ENCODE data around the gene SLC2A1.

SLC2A1 gene

DNA sequence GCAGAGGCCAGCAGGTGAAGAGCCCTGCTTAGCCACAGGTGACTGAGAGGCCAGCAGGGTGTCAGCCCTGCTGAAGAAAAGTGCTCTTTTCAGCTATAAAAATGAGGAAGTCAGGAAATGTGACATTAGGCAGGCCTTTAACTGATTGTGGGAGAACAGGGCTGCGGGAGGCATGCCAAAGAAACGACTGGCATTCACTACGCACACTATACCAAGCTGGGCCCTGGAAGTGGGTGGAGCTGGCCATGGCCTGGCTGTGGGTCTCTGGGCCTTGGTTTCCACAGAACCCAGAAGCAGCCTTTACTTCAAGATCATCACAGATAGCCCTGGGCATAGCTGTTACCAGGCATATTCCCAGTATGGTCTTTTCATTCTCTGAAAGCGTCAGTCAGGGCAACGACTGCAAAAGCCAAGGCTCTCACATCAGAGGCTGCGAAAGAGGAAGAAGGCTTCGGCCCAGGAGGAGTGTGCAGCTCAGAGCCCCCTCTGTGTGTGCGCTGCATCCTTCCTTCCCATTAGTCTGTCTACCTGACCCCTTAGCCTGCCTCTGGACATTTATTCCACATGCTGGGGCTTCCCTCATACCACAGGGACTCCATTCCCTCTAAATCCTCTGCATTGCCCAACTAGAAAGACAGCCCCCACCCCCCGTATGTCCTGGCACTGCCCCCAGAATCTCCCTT, 14.3 kb downstream of the SLC2A1 start:
- peaks cover 57% of the 10 kb centered on the region for H3K36me3 Mint-ChIP-seq (ENCODE audit: low read depth)
- no peak for ATAC-seq

DNA sequence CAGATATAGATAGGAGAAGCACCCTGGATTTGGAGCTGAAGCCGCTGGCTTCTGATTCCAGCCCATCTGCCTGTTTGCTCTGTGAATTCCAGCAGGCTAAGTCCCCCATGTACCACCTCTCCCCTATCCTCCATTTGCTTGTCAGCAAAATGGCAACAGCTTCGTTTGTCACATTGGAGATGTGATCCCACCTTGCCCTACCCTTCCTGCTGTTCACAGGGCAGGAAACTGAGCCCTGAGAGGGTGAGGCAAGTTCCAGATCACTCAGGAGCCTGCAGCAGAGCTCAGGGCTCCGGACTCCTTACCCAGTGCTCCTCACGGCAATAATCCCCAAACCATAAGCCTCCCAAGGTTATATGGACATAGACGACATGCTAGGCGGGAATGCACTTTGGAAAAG, 14.9 kb downstream of the SLC2A1 start:
- no peak for ATAC-seq
- Mint-ChIP-seq H3K4me3 (no peak overlapping the region), H3K9me3 (no peaks in the 10 kb centered on the region), H3K27ac (peak overlapping the region; percentile 76), H3K36me3 (ENCODE audit: low read depth) (peaks cover 57% of the 10 kb centered on the region), H3K27me3 (no peaks in the 10 kb centered on the region), H3K4me1 (peaks cover 97% of the 10 kb centered on the region)
- no peak for DNase-seq

More for the DNA sequence above, 14.3 kb downstream of the SLC2A1 start:
- Mint-ChIP-seq H3K9me3 (no peaks in the 10 kb centered on the region), H3K4me3 (no peak overlapping the region), H3K27me3 (no peaks in the 10 kb centered on the region), H3K4me1 (peaks cover 96% of the 10 kb centered on the region), H3K27ac (peak overlapping the region; percentile 76)
- no peak for DNase-seq

- H3K27me3 Mint-ChIP-seq = no peaks in the 10 kb centered on the region
- no peaks in the 10 kb centered on the region for H3K9me3 Mint-ChIP-seq
- DNase-seq (no peak), ATAC-seq (peak; percentile 35)
- H3K27ac Mint-ChIP-seq = peak overlapping the region; percentile 59
- H3K4me3 Mint-ChIP-seq = no peak overlapping the region
- H3K4me1 Mint-ChIP-seq = peaks cover 99% of the 10 kb centered on the region
- H3K36me3 Mint-ChIP-seq (ENCODE audit: low read depth) = peaks cover 63% of the 10 kb centered on the region
Measured at GRCh38 chr1:42943166-42943565, 15.5 kb downstream of the SLC2A1 start.

GRCh38 chr1:42942444-42942843, 16.2 kb downstream of the SLC2A1 start:
- H3K4me1 Mint-ChIP-seq = peaks cover 99% of the 10 kb centered on the region
- H3K9me3 Mint-ChIP-seq = no peaks in the 10 kb centered on the region
- no peaks in the 10 kb centered on the region for H3K27me3 Mint-ChIP-seq
- ATAC-seq = no peak
- peaks cover 62% of the 10 kb centered on the region for H3K36me3 Mint-ChIP-seq (ENCODE audit: low read depth)
- H3K4me3 Mint-ChIP-seq = no peak overlapping the region
- peak overlapping the region; percentile 66 for H3K27ac Mint-ChIP-seq
- DNase-seq = no peak

DNA sequence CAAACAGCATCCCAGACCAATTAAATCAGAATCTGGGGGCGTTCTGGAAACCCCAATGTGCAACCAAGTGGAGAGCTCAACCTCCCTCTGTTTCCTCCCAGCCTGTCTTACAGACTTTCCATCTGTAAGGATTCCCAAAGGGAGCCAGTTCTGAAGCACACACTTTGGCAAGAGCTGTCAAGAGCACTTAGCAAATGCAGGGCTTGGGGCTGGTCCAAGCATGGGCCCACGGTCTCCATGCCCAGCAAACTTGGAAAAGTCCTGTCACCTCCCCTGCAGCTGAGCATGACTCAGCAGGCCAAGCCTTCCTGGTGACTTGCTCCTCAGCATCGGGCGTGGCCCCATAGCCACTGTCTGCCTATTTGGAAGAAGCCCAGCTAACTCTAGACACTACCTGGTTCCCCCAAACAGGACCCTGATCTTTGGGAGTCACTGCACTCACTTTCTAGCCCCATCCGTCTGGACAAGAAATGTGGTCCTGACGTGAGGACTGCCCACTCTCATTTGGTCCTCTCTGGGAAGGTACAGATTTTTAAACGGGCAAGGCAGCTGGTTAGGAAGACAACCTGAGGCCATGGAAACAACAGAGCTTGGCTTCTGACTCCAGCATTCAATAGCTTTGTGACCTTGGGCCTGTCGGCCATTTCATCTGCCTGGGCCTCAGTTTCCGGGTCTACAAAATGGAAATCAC, 16.9 kb downstream of the SLC2A1 start:
- H3K9me3 Mint-ChIP-seq = no peaks in the 10 kb centered on the region
- DNase-seq = no peak
- H3K4me3 Mint-ChIP-seq = no peak overlapping the region
- ATAC-seq = peak; percentile 31
- peaks cover 64% of the 10 kb centered on the region for H3K36me3 Mint-ChIP-seq (ENCODE audit: low read depth)
- peaks cover 99% of the 10 kb centered on the region for H3K4me1 Mint-ChIP-seq
- peak overlapping the region; percentile 69 for H3K27ac Mint-ChIP-seq
- no peaks in the 10 kb centered on the region for H3K27me3 Mint-ChIP-seq

DNA sequence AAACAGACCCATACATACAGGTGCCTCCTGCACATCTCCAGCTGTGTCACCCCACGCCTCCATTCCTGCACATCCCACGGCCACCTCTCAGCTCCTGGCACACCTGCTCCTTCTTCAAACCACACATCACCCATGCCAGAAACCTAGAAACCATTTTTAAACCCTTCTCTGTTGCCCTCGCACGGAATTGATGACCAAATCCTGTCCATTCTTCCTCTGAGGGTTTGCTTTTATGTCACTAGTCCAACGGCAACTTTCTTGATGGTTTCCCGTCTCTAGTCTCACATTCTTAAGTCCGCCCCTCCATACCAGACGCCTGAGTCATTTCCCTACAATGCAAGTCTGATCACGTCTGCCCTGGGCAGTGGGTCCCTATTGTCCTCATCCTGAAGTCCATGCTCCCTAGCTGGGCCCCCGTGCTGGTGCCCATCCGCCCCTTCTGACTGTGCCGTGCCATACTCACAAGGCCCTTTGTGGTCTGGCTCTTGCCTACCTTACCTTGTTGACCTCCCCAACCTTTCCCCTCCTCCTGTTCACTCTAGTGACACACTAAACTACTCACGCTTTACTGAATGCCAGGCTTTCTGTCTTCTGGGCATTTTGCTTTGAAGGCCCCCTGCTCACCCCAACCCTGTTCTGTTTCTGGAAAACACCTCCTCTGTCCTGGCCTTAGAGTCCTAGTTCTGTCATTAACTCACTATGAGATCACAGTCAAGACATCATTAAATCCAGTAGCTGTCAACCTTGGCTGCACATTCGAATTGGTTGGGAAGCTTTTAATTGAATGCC, 17.6 kb downstream of the SLC2A1 start:
- Mint-ChIP-seq H3K36me3 (ENCODE audit: low read depth) (peaks cover 63% of the 10 kb centered on the region), H3K4me3 (peak overlapping the region; percentile 7), H3K4me1 (peaks cover 99% of the 10 kb centered on the region), H3K9me3 (no peaks in the 10 kb centered on the region), H3K27ac (peak overlapping the region; percentile 69), H3K27me3 (no peaks in the 10 kb centered on the region)
- no peak for DNase-seq
- ATAC-seq = no peak

- Mint-ChIP-seq H3K36me3 (ENCODE audit: low read depth) (peaks cover 74% of the 10 kb centered on the region), H3K4me3 (no peak overlapping the region), H3K4me1 (peaks cover 99% of the 10 kb centered on the region), H3K27me3 (no peaks in the 10 kb centered on the region), H3K27ac (peak overlapping the region; percentile 89), H3K9me3 (no peaks in the 10 kb centered on the region)
- DNase-seq (no peak), ATAC-seq (no peak)
Measured at GRCh38 chr1:42938645-42939615, 19.7 kb downstream of the SLC2A1 start.

GRCh38 chr1:42937836-42938644, 20.6 kb downstream of the SLC2A1 start:
- no peaks in the 10 kb centered on the region for H3K27me3 Mint-ChIP-seq
- peaks cover 100% of the 10 kb centered on the region for H3K4me1 Mint-ChIP-seq
- DNase-seq (no peak), ATAC-seq (no peak)
- no peak overlapping the region for H3K4me3 Mint-ChIP-seq
- peaks cover 77% of the 10 kb centered on the region for H3K36me3 Mint-ChIP-seq (ENCODE audit: low read depth)
- H3K9me3 Mint-ChIP-seq = no peaks in the 10 kb centered on the region
- H3K27ac Mint-ChIP-seq = peak overlapping the region; percentile 89

DNA sequence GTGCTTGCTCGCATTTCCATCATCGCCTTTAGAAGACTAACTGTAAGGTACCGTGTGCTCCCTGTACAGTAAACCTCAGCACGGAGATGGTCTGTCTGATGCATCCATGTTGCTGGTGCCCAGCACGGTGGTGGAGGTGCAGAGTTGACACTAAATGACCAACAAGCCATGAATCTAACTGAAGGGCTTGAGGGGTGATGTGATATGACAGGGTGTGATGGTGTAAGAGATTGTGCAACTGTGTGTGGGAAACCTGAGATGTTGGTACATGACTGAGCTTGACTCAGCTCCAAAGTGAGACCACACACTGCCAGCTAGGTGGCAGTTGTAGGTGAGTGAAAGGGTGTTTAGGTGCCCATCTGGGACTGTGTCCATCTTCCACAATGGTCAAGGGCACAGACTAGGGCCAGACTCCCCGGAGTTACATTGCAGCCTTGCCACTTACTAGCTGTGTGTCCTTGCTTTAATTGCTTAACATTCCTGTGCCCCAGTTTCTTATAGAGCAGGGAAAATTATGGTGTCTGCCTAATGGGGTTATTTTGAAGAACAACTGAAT, 21.4 kb downstream of the SLC2A1 start:
- peaks cover 72% of the 10 kb centered on the region for H3K36me3 Mint-ChIP-seq (ENCODE audit: low read depth)
- no peak for DNase-seq

GRCh38 chr1:42936309-42937078, 22.2 kb downstream of the SLC2A1 start:
- H3K27me3 Mint-ChIP-seq = no peaks in the 10 kb centered on the region
- H3K4me1 Mint-ChIP-seq = peaks cover 100% of the 10 kb centered on the region
- DNase-seq (no peak), ATAC-seq (peak; percentile 34)
- H3K27ac Mint-ChIP-seq = peak overlapping the region; percentile 89
- H3K9me3 Mint-ChIP-seq = no peaks in the 10 kb centered on the region
- peaks cover 65% of the 10 kb centered on the region for H3K36me3 Mint-ChIP-seq (ENCODE audit: low read depth)
- H3K4me3 Mint-ChIP-seq = peak overlapping the region; percentile 21

More for the DNA sequence above, 21.4 kb downstream of the SLC2A1 start:
- H3K4me1 Mint-ChIP-seq = peaks cover 100% of the 10 kb centered on the region
- peak; percentile 49 for ATAC-seq
- no peaks in the 10 kb centered on the region for H3K9me3 Mint-ChIP-seq
- no peaks in the 10 kb centered on the region for H3K27me3 Mint-ChIP-seq
- peak overlapping the region; percentile 52 for H3K4me3 Mint-ChIP-seq
- peak overlapping the region; percentile 89 for H3K27ac Mint-ChIP-seq

DNA sequence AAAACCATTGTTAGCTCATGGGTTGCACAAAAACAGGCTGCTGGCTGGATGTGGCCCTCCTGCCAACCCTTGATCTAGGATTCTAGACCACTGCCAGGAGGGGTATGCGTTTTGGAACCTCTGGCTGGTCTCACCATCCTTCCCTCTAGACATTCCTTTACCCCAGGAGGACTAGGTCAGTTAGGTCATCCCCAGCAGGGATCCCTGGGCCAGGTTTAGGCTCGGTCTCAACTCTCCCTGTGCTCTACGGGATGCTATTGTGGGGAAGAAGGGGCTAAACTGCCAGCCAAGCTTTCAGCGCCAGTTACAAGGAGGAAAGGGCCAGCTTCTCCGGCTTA, 22.7 kb downstream of the SLC2A1 start:
- Mint-ChIP-seq H3K27ac (peak overlapping the region; percentile 89), H3K9me3 (no peaks in the 10 kb centered on the region), H3K27me3 (no peaks in the 10 kb centered on the region), H3K36me3 (ENCODE audit: low read depth) (peaks cover 65% of the 10 kb centered on the region), H3K4me3 (no peak overlapping the region), H3K4me1 (peaks cover 100% of the 10 kb centered on the region)
- DNase-seq (no peak), ATAC-seq (no peak)

DNA sequence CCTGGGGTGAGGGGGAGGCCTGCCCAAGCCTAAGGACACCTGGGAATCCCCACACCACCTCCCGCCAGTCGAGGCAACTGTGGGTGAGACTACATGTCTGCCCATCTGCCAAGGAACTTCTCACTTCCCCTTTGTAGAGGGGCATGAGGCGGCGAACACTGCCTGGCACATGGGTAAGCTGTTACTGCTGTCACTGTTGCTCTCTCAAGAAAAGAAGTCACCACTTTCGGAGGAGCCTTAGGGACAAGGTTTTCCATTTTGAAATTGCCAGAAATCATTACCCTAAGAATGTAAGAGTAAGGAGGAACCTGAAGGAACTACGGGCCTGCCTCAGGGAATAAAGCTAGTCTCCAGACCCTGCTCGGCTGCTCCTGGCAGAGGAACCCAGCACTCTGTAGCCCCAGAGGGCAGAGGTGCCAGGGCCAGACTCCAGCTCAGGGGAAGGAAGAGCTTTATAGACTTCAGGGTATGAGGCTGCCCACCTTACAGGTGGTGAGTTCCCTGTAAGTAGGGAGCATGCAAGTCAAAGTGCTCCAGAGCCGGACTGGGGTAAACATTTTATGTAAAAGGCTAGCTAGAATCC, 23.3 kb downstream of the SLC2A1 start:
- peaks cover 65% of the 10 kb centered on the region for H3K36me3 Mint-ChIP-seq (ENCODE audit: low read depth)
- H3K4me3 Mint-ChIP-seq = no peak overlapping the region
- H3K27ac Mint-ChIP-seq = peak overlapping the region; percentile 87
- peaks cover 100% of the 10 kb centered on the region for H3K4me1 Mint-ChIP-seq
- no peaks in the 10 kb centered on the region for H3K27me3 Mint-ChIP-seq
- DNase-seq = no peak
- no peak for ATAC-seq
- H3K9me3 Mint-ChIP-seq = no peaks in the 10 kb centered on the region

All from activated naive CD8-positive, alpha-beta T cell treated with anti-CD3 and anti-CD28 coated beads, Interleukin-2, amount 50 U/mL, for 24 hours (primary cell).